ENCODE results near the gene RAPGEF6. TPM values are rescaled to one million over a fixed set of nuclear protein-coding genes. Genes with fewer than 3 reads are reported as not detected.

The RAPGEF6 gene
- total and polyA plus RNA-seq, 12 donors = 1.5 to 16.3 (median 10.9) TPM

- H3K9me3 ChIP-seq = no peaks in the 10 kb centered on the region
- no peak for DNase-seq
- H3K4me3 ChIP-seq = no peak overlapping the region
- H3K27me3 ChIP-seq = no peaks in the 10 kb centered on the region
- WGBS, 2 donors = 97% methylated on average over 3 of the region's 3 CpGs
- intact Hi-C loops (cut with DNase I) = no loop called here
- H3K36me3 ChIP-seq = peaks cover 0 to 57% (median 0%) of the 10 kb centered on the region in 9 donors
- no peak overlapping the region for H3K27ac ChIP-seq
- TF ChIP-seq CTCF (IDR thresholded peaks at IDR 0.05) = no peak
- H3K4me1 ChIP-seq = peaks cover 0 to 5% (median 0%) of the 10 kb centered on the region in 9 donors
- no peak for ATAC-seq
These were observed 161.3 kb downstream of the RAPGEF6 start for GRCh38 chr5:131473731-131474130.

- no peaks in the 10 kb centered on the region for H3K27me3 ChIP-seq
- DNase-seq (no peak), ATAC-seq (no peak)
- no peak overlapping the region for H3K4me3 ChIP-seq
- H3K4me1 ChIP-seq = peaks cover 0 to 17% (median 2%) of the 10 kb centered on the region in 9 donors
- 91 to 97% methylated on average over 3 of the region's 3 CpGs for WGBS, 2 donors
- no peaks in the 10 kb centered on the region for H3K9me3 ChIP-seq
- intact Hi-C loops (cut with DNase I) = no loop called here
- no peak for TF ChIP-seq CTCF (IDR thresholded peaks at IDR 0.05)
- no peak overlapping the region for H3K27ac ChIP-seq
- H3K36me3 ChIP-seq = peaks cover 0 to 74% (median 4%) of the 10 kb centered on the region in 9 donors
These were observed 168.8 kb downstream of the RAPGEF6 start for GRCh38 chr5:131466171-131466766.

- H3K27me3 ChIP-seq = no peaks in the 10 kb centered on the region
- H3K4me1 ChIP-seq = peaks cover 0 to 18% (median 13%) of the 10 kb centered on the region in 9 donors
- ATAC-seq (no peak), DNase-seq (no peak)
- TF ChIP-seq CTCF (IDR thresholded peaks at IDR 0.05) = no peak
- H3K27ac ChIP-seq = no peak overlapping the region
- WGBS, 2 donors = 77 to 86% methylated on average over 1 of the region's 1 CpG
- intact Hi-C loops (cut with DNase I) = loop anchor here in 1 of 10 donors (5.0 kb wide), 1 partner anchor 99 kb away; no protein-coding TSS in a partner anchor
- no peak overlapping the region for H3K4me3 ChIP-seq
- peaks cover 0 to 57% (median 4%) of the 10 kb centered on the region in 9 donors for H3K36me3 ChIP-seq
- no peaks in the 10 kb centered on the region for H3K9me3 ChIP-seq
These were observed 171.4 kb downstream of the RAPGEF6 start for GRCh38 chr5:131463656-131464055.

GRCh38 chr5:131462454-131462853 is 172.6 kb downstream of the RAPGEF6 start:
- H3K4me3 ChIP-seq = no peak overlapping the region
- H3K27me3 ChIP-seq = no peaks in the 10 kb centered on the region
- WGBS, 2 donors = 61 to 67% methylated on average over 3 of the region's 3 CpGs
- H3K36me3 ChIP-seq = peaks cover 0 to 59% (median 4%) of the 10 kb centered on the region in 9 donors
- H3K9me3 ChIP-seq = no peaks in the 10 kb centered on the region
- no peak for DNase-seq
- no peak for TF ChIP-seq CTCF (IDR thresholded peaks at IDR 0.05)
- H3K4me1 ChIP-seq = peaks cover 0 to 18% (median 13%) of the 10 kb centered on the region in 9 donors
- no peak overlapping the region for H3K27ac ChIP-seq
- ATAC-seq = no peak
- intact Hi-C loops (cut with DNase I) = loop anchor here in 1 of 10 donors (5.0 kb wide), 1 partner anchor 100 kb away; no protein-coding TSS in a partner anchor

Data from heart right ventricle (tissue), 16 donors.